ENCODE measurements around the gene KIF11.
"Not testable (repeated sequence)": the region's sequence is repeated elsewhere in the genome, so short reads cannot be mapped to it uniquely, and the experiment has no call there.

Gene KIF11

DNA sequence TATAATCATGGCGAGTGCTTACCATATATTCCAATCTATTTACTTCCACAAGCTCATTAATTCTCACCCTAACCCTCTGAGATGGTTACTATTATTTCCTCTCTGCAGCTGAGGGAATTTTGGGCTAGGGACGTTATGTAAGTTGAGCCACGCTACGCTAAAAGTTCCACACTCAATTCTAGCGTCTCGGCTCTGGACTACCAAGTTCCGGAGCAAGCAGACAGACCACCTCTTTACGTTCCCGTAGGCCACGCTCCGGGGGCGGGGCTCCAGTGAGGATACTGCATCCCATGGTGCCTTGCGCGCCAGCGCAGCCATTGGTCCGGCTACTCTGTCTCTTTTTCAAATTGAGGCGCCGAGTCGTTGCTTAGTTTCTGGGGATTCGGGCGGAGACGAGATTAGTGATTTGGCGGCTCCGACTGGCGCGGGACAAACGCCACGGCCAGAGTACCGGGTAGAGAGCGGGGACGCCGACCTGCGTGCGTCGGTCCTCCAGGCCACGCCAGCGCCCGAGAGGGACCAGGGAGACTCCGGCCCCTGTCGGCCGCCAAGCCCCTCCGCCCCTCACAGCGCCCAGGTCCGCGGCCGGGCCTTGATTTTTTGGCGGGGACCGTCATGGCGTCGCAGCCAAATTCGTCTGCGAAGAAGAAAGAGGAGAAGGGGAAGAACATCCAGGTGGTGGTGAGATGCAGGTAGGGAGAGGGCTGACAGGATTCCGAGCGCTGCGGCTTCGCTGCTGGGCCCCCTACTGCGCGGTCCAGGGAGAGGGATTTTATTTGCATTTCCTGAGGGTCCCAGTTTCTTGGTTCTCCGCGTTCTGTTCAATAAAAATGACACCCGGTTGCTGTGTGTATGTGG lies at the start of gene KIF11:
KIF11 (plus strand) TSS at position 370 of the 858 bp plus-strand sequence; CDS start at position 616, 246 bp downstream.
- peak; percentile 96 for DNase-seq

DNA sequence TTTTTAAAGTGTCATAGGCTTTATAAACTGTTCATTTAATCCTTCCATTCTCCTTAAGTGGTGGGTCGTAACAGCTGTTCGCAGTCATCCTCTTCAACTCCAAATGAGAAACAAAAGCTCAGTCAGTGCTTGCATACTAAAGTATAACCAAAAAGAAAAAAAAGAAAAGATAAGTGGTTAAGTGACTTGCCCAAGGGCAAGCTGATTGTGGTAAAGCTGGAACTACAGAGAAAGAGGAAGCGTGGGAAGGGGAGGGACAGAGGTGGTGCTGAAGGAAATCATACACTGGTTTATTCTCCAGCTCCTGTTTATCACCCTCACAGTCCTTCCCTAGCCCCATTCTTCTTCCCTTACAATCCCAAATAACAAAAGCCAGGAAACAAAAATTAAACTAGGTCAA lies 48.6 kb upstream of the KIF11 start:
- no peak for DNase-seq

DNA sequence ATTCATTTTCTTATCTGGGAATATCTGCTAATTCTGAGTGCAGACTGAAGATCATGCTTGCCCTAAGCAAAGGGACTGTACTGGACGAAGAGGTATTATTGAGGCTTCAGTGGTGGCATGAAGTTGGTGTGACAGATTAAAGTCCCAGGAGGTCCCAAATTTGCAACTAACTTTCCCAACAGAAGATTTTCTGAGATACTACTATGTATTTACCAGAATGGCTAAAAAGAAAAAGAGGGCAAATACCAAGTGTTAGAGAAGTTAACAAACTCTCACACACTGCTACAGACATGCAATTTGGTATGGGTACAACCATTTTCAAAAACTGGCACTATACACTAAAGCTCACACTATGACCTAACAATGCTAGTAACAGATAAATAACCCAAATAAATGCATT lies 47.4 kb upstream of the KIF11 start:
- no peak for DNase-seq

DNA sequence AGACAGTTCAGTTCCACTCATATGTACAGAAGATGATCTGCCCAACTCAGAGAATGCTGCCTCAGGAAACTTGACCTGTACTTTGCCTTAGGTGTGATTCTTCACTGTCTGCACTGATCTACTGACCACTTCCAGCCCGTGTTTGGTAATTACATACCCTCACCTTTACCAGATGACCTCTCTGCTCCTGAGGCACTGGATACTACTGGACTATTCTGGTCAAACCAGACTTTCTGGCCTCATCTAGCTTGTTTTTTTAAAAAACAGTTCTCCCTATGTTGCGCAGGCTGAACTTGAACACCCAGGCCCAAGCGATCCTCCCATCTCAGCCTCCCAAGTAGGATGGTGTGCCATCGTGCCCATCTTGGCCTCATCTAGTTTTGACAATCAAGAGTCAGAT lies 45.3 kb upstream of the KIF11 start:
- DNase-seq, result no peak

DNA sequence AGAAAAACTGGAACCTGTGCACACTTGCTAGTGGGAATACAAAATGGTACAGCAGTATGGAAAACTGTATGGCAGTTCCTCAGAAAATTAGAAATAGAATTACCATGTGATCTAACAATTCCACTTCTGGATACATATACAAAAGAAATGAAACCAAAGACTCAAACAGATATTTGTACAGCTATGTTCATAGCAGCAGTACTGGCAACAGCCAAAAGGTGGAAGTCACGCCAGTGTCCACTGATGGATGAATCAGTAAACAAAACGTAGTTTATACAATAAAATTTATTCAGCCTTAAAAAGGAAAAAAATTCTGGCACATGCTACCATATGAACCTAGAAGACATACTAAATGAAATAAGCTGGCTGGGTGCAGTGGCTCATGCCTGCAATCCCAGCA lies 42.0 kb upstream of the KIF11 start:
- no peak for DNase-seq

DNA sequence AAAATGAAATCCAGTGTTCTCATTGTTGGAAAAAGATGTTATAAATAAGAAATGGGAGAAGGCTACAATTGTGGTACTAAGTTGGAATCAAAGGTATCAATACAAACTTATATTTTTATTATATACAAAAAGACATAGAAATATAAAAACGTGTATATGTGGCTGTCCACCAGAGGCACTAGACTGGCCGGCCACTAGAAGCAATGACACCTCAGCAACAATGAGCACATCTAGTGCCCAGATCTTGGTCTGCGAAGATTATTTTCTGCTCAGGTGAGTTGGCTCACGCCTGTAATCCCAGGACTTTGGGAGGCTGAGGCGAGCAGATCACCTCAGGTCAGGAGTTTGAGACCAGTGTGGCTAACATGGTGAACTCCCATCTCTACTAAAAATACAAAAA lies 40.6 kb upstream of the KIF11 start:
- no peak for DNase-seq

DNA sequence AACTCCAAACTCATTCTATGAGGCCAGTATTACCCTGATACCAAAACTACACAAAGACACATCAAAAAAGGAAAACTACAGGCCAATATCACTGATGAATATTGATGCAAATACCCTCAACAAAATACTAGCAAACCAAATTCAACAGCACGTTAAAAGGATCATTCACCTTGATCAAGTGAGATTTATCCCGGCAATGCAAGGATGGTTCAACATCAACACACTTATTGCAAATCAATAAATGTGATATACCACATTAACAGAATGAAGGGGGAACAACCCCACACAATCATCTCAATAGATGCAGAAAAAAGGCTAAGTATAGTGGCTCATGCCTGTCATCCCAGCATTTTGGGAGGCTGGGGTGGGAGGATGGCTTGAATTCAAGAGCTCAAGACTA lies 39.0 kb upstream of the KIF11 start:
- DNase-seq, result no peak

DNA sequence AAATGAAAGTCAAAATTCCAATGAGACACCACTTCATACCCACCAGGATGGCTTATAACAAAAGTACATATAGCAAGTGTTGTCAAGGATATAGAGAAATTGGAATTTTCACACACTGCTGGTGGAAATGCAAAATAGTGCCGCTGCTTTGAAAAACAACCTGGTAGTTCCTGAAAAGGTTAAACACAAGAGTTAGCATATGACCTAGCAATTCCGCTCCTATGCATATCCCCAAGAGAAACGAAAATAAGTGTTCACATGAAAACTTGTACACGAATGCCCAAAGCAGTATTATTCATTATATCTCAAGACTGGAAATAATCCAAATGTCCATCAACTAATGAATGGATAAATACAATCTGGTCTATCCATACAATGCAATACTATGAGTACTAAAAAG lies 33.9 kb upstream of the KIF11 start:
- no peak for DNase-seq

DNA sequence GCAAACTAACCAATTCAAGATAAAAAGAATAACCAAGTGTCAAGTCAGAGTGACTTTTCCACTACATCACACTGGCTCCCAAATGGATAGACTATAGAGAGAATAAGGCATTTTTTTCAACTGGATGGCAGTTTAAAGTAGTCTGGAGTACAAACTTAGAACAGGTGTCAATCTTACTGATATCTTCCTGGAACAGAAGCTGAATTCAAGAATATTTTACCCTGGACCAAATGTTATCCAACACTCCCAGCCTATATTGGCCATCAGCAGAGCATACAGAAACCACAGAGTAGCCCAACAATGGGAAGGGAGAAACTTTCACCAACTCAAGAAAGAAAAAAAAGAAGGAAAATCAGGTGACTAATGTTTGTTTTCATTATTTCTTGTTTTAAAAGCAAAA lies 30.5 kb upstream of the KIF11 start:
- DNase-seq, result no peak

DNA sequence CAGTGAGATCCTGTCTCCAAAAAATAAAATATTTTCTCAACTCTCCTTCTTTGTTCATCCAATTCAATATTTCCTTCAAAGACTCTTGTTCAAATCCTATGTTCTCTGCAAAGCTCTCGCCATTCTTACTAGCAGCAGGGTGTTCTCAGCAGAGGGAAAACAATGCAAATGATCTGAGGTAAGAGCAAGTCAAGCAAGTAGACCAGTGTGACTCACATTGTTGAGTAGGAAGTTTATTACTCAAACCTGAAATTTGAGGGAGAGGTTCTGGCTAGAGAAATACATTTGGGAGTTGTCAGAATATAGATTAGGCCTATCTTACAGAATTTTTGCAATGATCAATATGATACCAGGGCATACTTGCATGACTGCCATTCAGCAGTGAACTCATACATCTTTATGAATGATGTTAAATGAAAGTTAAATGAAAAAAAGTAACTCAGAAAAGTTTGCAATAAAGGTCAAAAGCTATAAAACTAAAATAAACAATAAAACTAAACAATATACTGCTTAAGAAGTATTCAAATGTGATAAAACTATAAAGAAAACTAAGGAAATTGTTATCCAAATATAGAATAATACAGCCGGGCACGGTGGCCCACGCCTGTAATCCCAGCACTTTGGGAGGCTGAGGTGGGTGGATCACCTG lies 24.9 kb upstream of the KIF11 start:
- no peak for DNase-seq

DNA sequence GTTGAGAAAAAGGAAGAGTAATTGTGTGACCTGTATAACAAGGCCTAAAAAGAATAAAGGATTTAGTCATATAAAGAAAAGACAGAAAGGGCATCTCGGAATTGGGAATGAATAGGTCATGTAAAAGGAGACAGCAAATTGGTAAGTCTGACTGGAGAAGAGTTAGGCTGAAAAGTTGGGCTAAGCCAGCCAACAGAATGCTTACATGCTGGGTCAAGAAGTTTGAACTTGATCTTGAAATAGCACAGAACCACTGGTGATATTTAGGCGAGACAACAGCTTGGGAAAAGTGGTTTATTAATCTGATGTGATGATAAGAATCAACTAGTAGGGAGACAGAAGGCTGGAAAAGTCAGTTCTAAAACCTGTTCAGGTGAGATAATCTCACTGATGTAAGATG lies 23.9 kb upstream of the KIF11 start:
- no peak for DNase-seq

DNA sequence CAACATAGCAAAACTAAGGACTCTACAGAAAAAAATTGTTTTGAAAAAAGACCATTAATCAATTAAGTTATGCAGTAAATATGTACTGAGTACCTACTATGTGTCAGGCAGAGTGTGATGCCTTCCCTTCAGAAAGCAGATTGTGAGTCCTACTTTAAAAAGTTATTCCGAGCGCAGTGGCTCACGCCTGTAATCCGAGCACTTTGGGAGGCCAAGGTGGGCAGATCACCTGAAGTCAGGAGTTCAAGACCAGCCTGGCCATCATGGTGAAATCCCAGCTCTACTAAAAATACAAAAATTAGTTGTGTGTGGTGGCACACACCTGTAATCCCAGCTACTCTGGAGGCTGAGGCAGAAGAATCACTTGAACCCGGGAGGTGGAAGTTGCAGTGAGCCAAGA lies 23.3 kb upstream of the KIF11 start:
- DNase-seq, result not testable (repeated sequence)

DNA sequence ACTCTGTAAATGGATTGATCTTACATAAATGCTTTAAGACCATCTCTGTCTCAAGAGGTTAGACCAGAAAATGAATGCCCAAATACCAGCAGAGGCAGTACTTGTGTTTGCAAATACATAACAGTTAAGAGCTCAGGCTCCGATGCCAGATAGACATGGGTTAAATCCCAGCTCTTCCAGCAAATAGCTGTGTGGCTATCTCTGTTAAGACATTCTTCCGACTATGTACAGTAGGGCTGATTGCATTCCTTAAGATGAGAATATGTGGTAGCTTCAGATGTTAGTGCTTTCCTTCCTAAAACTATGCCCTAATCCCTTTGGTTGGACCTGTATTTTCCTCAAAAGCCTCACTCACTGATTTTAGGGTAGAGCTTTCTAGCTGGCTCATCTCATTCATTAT lies 21.3 kb upstream of the KIF11 start:
- no peak for DNase-seq

DNA sequence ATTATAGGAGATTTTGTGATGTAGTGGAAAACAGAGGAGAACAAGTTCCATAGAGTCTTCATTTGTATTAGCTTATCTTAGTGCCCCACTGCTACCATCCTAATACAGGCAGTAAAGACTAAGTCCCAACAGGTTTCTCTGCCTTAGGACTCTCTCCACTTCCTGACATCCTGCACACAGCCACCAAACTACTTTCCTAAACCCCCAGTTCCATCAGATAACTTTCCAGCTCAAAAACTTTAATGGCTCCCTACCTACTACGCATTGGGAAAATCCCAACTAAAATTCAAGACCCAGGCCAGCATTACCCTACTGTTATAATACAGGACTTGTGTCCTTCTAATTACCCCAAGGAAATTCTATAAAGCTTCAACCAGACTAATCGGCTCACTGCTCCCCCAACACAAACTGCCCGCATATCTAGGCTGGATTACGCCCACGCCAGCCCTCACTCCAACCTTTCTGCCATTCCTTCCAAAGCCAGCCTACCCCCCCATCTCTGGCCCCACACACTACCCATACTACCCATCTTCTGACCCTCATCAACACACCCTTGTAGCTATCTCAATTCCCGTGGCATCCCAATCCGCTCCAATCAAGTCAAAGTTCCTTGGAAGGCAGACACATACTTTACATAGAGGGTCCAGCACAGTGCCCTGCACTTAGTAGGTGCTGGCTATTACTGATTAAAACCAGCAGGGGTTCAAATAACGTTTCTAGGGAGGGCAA lies 20.4 kb upstream of the KIF11 start:
- no peak for DNase-seq

DNA sequence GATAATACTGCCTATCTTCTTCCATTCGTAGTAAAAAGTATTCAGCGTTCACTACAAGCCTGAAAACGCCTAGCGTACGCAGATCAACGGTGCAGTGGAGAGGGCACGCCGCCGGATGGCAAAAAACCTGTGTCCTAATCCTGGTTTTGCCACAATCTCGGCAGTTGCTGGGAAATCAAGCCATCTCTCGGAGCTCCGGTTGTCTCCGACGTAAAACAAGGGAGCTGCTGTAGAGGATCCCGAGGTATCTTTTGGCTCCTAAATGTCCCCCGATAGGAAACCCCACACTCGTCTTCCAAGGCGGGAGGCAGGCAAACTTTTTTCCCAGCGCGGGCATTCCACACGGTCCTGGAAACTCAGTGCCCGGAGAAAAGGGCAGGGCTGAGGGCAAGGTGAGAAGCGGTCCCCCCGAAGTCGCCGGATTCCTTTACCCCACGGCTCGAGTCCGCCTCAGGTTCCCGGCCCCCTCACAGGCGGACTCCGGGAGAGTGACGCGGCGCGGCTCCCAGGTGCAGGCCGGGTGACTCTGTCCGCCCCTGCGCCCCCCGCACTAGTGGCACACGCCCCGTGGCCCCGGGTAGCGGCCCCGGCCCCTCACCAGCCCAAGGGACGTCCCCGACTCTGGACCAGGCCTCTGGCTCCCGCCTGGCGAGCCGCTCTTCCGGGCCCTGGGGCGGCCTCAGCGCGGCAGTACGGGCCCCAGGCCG lies 19.7 kb upstream of the KIF11 start:
- no peak for DNase-seq

DNA sequence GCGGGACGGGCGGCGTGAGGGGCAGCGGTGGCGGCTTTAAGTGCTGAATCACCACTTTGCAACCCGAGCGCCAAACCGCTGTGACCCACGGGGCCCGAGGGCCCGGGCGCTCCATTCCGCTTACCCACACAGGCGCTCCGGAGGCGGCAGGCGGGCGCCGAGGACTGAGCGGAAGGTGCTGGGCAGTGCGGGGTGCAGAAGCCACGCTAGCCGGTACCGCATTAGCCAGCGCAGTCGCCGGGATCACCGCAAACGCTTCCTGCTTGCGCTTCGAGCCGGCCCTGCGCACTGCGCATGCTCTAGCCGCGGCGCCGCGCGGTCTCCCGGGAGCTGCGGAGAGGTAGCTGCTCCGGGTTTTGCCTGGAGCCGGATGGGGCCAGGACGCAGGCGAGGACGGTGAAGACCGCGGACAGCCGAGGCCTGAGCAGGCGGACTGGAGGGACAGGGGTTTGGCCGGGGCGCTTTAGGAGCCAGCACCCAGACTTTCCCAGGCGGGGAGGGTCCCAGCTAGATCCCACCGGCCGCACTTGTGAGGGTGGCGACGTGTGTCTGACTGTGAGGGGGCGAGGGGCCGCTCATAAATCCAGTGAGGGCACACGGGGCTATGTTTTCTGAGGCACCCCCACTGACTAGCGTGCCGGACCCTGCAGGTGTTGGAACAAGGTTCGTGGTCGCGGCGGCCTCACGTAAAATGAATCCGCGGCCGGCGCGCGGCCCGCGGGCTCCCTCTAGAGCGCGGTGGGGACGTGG lies 19.0 kb upstream of the KIF11 start, which contains the start of gene IDE:
IDE (minus strand) TSS at position 296 of the 750 bp plus-strand sequence; CDS start at position 222, 74 bp downstream.
- DNase-seq, result peak; percentile 71

DNA sequence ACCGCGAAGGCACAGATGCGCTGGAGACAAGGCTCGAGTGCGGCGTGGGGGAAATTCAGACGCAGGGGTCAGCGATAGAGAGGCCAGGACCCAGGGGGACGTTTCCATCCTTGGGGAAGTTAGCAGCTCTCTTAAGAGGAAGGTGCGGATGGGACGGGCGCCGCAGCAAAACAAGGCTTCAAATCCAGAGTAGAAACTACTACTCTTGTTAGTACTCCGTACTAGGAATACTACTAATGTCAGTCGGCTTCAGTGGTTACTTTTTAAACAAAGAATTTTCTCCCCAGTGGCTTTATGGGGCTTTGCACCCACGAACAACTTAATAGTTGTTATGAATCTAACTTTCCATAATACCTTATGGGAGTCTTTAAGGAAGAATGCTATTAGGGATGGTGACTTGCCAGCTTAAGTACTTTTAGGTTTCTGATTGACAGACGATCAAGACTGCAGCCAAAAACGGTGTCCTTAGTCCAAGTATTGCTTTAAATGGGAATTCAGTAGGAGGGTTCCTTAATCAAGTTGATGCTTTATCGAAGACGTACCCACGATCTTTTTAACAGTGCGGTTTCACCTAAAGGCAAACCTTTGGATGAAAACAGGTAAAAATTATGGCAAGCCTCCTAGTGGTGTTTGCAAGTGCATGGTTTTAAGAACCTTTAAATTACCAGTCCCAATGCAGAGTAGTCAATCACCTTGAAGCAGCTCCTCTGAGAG lies 18.2 kb upstream of the KIF11 start:
- DNase-seq, result no peak

DNA sequence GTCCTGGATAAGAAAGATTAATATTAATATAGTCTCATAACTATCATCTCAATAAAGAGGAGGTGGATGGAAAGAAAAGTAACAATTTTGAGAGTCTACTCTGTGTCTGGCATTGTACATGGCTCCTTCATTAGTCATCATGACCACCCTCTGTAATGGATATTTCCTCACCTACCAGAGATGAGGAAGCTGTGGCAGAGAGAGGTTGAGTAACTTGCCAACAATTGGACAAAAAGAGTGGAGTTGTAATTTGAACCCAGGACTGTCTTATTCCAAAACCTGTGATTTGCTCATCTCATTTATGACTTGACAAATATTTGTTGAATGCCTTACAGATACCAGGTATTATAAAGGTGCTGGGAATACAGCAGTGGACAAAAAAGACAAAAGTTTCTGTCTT lies 17.0 kb upstream of the KIF11 start:
- DNase-seq, result no peak

DNA sequence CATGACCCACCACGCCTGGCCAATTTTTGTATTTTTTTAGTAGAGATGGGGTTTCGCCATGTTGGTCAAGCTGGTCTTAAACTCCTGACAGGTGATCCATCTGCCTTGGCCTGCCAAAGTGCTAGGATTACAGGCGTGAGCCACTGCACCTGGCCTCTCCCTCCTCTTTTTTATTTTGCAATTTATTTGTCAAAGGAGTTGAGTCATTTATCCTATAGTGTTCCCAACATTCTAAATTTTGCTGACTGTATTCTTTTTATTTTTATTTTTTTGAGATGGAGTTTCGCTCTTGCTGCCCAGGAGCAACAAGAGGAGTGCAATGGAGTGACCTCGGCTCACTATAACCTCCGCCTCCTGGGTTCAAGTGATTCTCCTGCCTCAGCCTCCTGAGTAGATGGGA lies 10.6 kb upstream of the KIF11 start:
- DNase-seq, result not testable (repeated sequence)

DNA sequence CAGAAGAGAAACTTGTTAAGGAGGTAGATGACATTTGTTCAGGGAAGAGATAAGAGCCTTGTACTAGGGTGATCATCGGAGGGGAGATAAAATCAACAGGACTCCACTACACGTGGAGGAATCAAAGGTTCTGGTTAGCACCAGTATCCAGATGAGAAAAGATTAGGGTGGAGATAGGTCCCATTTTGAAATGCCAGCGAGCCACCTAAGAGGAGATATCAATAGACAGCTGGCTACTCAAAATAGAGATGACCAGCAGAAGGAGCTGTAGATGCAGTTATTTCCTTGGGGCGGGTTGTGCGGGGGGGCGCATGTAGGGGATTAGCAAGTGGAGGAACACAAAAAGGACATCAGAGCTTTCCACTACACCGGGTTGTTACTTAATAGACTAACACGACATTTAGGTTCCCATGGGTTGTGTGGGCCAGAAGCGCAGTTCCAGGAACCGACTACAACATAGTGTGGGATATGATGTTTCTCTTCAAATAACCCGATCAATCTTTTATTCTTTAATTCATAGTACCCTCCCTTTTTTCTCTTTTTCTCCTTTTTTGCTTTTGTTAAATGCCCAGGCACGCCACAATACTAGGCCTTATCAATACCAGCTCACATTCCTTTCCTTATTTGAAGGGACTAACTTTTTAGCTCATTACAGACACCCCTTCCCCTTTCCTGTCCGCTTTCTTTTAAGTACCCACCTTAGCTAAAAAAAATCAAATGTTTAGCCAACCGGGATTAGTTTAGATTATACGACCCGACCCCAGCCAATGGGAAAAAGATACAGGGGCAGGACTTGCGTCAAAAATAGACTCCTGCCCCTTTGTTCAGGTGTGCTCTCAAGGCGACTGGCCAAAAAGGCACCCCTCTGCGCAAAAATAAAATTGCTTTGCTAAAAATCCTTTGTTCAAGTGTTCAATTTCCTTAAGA lies 2.0 kb upstream of the KIF11 start:
- no peak for DNase-seq

Measured in activated gamma-delta T cell treated with Interleukin-2 at 50 U/mL for 16 hours (primary cell).